ENCODE results near the gene PROSER2. TPM values are rescaled to one million over a fixed set of nuclear protein-coding genes. Genes with fewer than 3 reads are reported as not detected.
A peak's percentile ranks its signal among the peaks of the same experiment; 100 is the strongest.

Gene PROSER2
- total and polyA plus RNA-seq, 9 of the 15 experiments (the other 6 are each of a cell fraction or from before 2014, with no cell fraction given), result 0.62 to 14.8 (median 2.9) TPM

- 0 out of 2 replicates have a peak, but pooled peaks have one; percentile 26 for TF ChIP-seq ZBTB40 (IDR thresholded peaks at IDR 0.05)
- TF ChIP-seq ZBTB40 (CRISPR knock-in tag; IDR thresholded peaks at IDR 0.05), result no peak
- TF ChIP-seq BRD9 (IDR thresholded peaks at IDR 0.05; ENCODE audit: low read depth, partially characterized antibody), result peak; percentile 57
- no peak; the same call in 1 of the 2 replicates for TF ChIP-seq FOXK1 (CRISPR knock-in tag; IDR thresholded peaks at IDR 0.05; ENCODE audit: borderline replicate concordance)
- no peak for TF ChIP-seq FOXK2 (conservative IDR thresholded peaks at IDR 0.05 in 1 of 2, IDR thresholded peaks at IDR 0.05 in 1 of 2; ENCODE audit: low read depth in 2 of 2)
- peak; percentile 54; the same call in 1 of the 2 replicates for TF ChIP-seq RBFOX2 (IDR thresholded peaks at IDR 0.05; ENCODE audit: low read depth, low read length)
- peak; percentile 91 for TF ChIP-seq FOSL1 (tag; conservative IDR thresholded peaks at IDR 0.05)
- peak; percentile 89 for TF ChIP-seq ZNF740 (CRISPR knock-in tag; IDR thresholded peaks at IDR 0.05)
- TF ChIP-seq ZNF740 (tag; IDR thresholded peaks at IDR 0.05), result no peak
- TF ChIP-seq ZFP36 (IDR thresholded peaks at IDR 0.05; ENCODE audit: low read depth, low read length, partially characterized antibody), result peak; percentile 6
- no peak for TF ChIP-seq SMARCA5 (IDR thresholded peaks at IDR 0.05)
- no peak for TF ChIP-seq ATF1 (CRISPR knock-in tag; IDR thresholded peaks at IDR 0.05)
- TF ChIP-seq ATF1 (tag; IDR thresholded peaks at IDR 0.05), result peak; percentile 20; the same call in 1 of the 2 replicates
- TF ChIP-seq HMGN3 (IDR thresholded peaks at IDR 0.05; ENCODE audit: borderline replicate concordance, extremely low read depth, insufficient read length, low read depth, low read length), result no peak
- TF ChIP-seq MNT (conservative IDR thresholded peaks at IDR 0.05), result 0 out of 4 replicates have a peak, but pooled peaks of 1 of the 2 experiments have one; percentile 18
These were observed 78.8 kb downstream of the PROSER2 start (continued) for GRCh38 chr10:11901833-11902475.
